ENCODE results near the gene NPIPB6.
"Not testable (repeated sequence)": the region's sequence is repeated elsewhere in the genome, so short reads cannot be mapped to it uniquely, and the experiment has no call there.

The NPIPB6 gene

DNA sequence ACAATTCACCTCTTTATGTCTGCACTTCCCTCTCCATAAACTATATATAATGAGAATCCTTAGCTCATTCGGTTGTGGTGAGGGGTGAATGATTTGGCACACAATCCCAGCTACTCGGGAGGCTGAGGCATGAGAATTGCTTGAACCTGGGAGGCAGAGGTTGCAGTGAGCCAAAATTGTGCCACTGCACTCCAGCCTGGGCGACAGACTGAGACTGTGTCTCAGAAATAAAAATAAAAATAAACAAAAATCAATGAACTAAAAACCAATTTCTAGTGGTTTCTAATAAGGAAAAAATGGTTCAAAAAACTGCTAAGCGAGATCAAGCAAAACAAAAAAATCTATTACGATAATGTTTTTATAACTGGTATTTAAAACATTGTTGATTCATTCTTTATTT is at the start of gene NPIPB6:
NPIPB6 (minus strand) TSS at position 101 of the 400 bp plus-strand sequence. CDS start 686 bp downstream, outside the sequence.
- not testable (repeated sequence) for DNase-seq (ENCODE audit: low spot score)

DNA sequence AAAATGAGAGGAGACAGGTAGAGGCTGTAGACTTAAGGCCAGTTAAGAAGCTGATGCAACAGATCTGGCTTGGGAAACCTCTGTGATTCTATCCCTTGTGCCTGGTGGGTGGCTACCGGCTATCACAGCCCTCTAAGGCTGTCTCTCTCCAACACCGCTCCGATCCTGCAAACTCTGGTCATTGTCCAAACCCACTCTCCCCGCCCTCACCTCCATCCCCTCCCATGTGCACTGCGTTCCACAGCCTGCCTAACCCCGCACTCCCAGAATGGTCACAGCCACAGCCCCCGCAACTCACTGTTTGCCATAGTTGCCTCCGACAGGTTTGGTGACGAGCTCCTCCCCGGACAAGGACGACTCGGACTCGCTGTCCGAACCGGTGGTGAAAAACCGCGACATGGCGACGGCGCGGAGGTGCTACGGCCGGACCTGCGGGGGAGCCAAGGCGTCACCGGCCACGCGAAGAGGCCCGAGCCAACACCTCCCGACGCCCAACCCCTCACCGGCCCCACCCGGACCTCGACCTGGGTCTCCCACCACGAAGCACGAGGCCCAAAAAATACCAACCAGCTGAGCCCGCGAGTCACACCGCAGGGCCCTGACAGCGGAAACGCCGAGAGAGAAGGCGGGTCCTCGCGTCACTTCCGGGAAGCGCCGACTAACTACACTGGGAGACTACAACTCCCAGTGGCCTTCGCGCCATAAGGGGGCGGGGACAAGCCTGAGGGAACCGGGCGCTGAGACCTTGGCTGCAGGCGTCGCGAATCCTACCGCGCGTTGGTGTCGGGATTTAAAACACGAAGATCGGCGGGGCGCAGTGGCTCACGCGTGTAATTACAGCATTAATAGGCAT is 40.1 kb upstream of the NPIPB6 start, which contains the start of gene EIF3CL:
EIF3CL (minus strand) TSS at position 622 of the 853 bp plus-strand sequence; CDS start at position 399, 223 bp downstream.
- not testable (repeated sequence) for DNase-seq (ENCODE audit: low spot score)

DNA sequence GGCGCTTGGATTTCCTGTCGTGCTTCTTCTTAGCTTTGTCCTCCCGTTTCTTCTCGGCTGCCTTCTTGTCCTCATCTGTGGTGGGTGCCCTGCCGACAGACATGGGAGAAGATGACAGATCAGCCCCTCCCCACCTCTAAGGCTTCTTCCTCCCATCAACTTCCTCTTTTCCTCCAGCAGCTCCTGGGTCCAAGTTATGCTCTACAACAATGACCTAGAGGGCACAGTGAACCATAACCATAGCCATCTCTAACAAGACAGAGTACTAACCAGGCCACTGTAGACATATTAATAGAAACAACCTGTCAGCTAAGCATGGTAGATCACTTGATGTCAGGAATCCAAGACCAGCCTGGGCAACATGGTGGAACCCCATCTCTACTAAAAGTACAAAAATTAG is 28.7 kb upstream of the NPIPB6 start:
- DNase-seq (ENCODE audit: low spot score): not testable (repeated sequence)

DNA sequence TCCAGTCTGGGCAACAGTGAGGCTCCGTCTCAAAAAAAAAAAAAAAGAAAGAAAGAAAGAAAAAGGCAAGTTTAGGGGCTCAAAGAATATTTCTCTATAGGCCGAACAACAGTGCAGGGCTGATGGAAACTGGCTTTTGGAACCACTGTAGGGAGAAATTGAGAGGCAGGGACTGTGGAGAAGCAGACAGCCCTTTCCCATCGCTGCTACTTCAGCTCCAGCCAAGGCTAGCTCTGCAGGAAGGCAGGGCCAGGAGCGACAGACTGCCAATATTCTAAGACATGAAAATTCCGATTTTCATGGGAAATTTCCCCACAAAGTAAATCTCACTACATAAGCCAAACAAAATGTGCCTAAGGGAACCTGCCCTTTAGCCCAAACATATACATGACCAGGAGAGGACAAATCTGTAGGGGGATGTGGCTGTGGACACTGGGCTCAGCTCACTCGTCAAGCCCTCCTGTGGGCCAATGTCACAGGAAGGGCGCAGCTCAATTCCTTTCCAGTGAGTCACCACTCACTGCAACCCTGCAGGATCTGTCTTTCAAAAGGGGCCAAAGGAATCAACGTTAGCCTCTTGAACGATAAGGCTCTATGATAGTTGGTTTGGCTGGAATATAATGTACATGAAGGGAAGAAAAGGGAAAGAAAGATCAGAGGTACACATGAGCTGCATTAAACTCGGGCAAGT is 19.0 kb upstream of the NPIPB6 start:
- not testable (repeated sequence) for DNase-seq (ENCODE audit: low spot score)

DNA sequence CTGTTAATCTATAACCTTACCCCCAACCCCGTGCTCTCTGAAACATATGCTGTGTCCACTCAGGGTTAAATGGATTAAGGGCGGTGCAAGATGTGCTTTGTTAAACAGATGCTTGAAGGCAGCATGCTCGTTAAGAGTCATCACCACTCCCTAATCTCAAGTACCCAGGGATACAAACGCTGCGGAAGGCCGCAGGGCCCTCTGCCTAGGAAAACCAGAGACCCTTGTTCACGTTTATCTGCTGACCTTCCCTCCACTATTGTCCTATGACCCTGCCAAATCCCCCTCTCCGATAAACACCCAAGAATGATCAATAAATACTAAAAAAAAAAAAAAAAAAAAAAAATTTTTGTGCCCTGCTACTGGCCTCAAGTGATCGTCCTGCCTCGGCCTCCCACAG is 14.5 kb upstream of the NPIPB6 start:
- not testable (repeated sequence) for DNase-seq (ENCODE audit: low spot score)

DNA sequence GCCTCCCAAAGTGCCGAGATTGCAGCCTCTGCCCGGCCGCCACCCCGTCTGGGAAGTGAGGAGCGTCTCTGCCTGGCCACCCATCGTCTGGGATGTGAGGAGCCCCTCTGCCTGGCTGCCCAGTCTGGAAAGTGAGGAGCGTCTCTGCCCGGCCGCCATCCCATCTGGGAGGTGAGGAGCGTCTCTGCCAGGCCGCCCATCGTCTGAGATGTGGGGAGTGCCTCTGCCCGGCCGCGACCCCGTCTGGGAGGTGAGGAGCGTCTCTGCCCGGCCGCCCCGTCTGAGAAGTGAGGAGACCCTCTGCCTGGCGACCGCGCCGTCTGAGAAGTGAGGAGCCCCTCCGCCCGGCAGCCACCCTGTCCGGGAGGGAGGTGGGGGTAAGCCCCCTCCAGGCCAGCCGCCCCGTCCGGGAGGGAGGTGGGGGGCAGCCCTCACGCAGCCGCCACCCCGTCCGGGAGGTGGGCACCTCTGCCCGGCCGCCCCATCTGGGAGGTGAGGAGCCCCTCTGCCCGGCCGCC is 13.9 kb upstream of the NPIPB6 start:
- not testable (repeated sequence) for DNase-seq (ENCODE audit: low spot score)

DNA sequence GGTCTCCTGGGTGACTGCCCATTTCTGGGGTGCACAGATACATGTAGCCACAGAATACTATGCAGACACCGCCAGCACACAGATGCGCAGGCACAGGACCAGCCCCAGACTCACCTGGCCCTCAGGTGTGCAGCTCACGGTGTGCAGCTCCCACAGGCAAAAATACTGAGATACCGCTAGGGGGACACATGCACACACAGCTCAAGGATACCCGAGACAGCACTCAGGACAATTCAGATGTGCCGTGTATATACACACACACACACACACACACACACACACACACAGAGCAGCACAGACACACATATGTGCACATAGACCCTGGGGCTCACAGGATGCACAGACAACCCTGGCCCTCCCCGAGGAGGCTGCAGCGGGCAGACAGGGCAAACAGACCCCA is 11.8 kb upstream of the NPIPB6 start:
- not testable (repeated sequence) for DNase-seq (ENCODE audit: low spot score)

DNA sequence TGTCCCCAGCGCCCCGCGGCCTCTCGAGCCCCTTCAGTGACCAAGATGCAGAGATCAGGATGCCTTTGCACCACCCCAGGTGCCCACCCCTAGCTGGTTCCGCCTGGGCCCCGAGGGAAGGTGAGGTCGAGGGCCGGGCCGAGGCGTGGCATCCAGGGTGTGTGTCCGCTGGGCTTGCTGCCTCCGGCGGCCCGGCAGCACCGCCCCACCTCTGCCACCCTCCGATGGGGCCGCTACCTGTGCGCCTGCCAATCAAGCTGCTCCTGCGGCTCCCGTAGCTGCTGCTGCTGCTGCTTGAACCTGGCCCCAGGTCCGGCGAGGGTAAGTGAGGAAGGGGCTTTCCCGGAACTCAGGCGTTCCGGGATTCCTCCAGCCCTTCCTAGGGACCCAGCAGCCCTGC is 11.0 kb upstream of the NPIPB6 start:
- not testable (repeated sequence) for DNase-seq (ENCODE audit: low spot score)

DNA sequence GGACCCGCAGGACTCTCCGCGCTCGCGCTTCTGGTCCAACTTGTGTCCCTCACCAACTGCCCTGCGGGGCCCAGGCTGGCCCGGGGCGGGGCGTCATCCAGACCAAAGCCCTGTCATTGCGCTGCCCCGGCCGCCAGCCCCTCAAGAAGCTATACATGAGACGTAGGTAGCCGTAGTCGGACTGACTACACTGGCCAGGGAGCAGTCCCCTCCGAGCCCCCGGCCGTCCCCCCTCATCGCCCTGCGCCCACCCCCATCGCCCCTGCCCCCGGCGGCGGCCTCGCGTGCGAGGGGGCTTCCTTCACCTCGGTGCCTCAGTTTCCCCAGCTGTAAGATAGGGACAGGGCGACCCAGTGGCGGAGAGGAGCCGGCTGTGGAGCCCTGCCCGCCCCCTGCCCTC is 4.6 kb upstream of the NPIPB6 start:
- DNase-seq (ENCODE audit: low spot score): not testable (repeated sequence)

DNA sequence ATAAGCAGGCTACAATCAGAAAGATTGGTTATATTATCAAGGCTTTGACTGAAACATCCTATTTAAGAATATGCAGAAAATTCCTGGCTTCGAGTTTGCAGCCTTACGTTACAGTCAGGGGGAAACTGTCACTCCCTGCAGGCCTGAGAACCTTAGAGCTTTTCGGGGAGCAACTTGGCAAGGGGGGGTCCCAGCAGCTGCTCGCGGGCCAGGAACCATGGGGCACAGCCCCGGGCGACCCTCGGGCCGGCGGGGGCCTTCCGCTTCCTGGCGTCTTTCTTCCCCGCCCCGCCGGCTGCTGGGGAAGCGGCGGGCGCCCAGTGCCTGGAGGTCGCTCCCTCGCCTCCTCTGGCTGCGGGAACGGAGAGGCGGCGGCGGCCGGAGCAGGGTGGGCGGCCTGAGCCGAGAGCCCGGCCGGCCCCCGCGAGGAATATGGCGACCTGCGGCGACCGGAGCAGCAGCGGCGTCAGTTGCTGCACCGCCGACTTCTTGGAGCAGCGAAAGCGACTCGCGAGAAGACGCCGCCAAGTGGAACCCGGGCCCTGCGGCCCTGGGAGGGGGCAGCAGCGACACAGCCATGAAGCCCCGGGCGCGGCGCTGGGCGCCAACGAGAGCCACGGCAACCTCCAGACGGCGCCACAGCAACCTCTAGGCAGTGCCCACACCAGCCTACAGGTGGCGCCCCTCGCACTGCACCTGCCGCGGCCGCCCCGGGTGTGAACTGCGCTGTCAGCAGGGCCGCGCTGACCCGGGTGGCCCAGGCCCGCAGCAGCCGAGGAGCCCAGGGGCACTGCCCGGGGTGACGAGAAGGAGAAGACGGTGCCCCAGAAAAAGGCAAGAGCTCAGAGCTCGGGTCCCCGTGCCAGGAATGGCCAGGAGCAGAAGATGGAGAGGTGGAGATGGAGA is 1.2 kb upstream of the NPIPB6 start:
- DNase-seq (ENCODE audit: low spot score): not testable (repeated sequence)

DNA sequence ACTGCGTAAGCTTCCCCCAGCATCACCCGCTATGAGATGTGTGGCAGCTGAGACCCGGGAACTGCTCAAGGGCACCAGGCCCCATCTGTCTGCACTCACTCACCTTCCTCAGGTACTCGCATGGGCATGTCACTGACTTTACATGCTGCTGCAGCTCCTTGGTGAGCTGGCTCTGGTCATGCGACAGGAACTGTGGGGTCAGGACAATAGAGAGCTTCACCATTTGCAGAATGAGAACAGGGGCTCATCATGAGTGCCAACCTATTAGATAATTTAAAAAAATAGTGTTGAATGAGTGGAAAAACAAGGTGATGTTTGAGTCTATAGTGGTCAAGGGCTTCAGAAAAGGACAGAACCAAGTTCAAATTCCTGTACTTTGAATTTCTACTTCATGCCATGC is 708 bp downstream of the NPIPB6 start:
- DNase-seq (ENCODE audit: low spot score): not testable (repeated sequence)

DNA sequence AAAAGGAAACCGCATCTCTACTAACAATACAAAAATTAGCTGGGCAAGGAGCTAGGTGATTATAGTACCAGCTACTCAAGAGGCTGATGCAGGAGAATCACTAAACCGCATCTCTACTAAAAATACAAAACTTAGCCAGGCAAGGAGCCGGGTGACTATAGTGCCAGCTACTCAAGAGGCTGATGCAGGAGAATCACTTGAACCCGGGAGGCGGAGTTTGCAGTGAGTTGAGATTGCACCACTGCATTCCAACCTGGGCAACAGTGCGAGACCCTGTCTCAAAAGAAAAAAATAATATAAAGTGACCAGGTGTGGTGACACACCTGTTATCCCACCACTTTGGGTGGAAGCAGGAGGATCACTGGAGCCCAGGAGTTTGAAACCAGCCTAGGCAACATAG is 25.1 kb downstream of the NPIPB6 start:
- not testable (repeated sequence) for DNase-seq (ENCODE audit: low spot score)

DNA sequence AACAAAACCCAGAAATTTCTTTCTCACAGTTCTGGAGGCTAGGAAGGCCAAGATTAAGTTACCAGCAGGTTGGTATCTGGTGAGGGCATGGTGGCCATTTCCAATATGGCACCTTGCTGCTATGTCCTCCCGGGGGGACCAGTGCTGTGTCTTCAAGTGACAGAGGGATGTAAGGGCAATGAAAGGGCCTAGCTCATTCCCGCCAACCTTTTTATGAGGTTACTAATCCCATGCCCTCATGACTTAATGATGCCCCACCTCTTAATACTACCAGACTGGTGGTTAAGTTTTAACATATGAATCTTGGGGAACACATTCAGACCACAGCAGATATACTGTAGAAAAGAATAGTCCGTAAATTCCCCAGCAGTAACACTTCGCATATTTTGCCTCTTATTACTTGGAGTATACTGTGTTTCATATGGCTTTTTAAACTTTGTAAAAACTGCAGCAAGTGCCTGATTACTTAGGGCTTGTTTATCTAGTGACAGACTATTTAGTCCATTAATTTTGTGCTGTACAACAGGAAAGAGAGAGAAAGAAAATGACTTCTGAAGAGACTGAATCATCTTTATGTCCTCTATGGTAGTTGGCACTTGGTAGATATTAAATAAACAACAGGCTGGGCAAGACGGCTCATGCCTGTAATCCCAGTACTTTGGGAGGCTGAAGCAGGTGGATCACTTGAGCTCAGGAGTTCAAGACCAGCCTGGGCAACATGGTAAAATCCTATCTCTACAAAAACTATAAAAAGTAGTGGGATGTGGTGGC is 26.2 kb downstream of the NPIPB6 start:
- DNase-seq (ENCODE audit: low spot score): not testable (repeated sequence)

DNA sequence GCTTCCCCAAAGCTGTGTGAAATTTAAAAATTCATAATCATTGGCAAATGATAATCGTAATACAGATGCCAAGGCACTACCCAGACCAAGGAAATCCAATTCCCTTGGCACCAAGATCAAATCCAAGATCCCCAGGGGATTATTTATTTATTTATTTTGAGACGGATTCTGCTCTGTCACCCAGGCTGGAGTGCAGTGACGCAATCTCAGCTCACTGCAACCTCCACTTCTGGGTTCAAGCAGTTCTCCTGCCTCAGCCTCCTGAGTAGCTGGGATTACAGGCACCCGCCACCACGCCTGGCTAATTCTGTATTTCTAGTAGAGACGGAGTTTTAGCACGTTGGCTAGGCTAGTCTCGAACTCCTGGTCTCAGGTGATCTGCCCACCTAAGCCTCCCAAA is 27.6 kb downstream of the NPIPB6 start:
- not testable (repeated sequence) for DNase-seq (ENCODE audit: low spot score)

DNA sequence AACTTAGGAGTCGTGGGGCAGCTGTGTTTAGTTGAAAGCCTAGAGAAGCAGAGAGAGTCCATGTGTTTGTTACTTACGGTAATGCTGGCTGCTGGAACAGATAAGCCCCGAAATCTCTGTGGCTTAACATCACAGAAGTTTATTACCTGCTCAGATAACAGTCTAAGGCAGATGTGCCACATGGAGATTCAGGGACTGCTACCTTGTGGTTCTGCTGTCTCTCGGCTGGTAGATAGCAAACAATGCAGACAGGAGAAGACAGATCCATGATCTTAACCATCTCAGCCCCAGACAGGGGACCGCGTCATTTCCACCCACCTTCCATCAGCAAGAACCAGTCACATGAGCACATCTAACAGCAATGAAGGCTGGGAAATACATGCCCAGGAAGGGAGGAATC is 30.7 kb downstream of the NPIPB6 start:
- not testable (repeated sequence) for DNase-seq (ENCODE audit: low spot score)

DNA sequence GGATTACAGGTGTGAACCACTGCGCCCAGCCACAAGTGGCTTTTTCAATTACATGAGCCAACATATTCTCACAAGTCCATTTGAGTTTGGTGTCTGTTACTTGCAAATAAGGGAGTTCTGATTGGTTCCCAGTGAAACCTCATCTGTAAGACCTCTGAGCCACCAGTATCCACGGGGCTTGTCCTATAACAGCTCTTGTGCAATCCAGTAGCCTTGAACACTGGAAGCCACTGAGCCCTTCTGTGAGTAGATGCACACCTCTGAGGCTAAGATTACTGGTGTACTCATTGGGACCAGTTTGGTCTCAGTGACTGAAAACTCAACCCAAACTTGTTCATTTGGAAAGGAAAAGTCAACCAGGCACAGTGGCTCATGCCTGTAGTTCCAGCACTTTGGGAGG is 32.3 kb downstream of the NPIPB6 start:
- DNase-seq (ENCODE audit: low spot score): not testable (repeated sequence)

DNA sequence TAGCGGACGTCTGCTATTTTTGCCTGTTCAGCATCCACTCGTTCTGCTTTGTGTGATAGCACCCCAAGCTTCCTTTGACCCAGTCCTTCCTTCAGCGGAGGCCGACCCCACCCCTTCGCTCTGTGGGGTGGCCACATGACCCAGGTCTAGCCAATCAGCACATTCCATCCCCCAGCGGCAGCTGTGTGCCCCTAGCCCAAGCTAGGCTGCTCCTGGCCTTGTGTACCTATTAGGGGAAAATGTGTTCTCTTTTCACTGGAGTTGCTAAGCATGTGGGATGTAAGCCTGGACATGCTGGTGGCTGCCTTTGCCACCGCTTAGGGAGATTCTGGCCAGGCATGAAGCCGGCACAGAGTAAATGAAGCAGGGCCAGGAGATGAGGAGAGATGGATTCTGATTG is 33.1 kb downstream of the NPIPB6 start:
- DNase-seq (ENCODE audit: low spot score): peak; percentile 25

DNA sequence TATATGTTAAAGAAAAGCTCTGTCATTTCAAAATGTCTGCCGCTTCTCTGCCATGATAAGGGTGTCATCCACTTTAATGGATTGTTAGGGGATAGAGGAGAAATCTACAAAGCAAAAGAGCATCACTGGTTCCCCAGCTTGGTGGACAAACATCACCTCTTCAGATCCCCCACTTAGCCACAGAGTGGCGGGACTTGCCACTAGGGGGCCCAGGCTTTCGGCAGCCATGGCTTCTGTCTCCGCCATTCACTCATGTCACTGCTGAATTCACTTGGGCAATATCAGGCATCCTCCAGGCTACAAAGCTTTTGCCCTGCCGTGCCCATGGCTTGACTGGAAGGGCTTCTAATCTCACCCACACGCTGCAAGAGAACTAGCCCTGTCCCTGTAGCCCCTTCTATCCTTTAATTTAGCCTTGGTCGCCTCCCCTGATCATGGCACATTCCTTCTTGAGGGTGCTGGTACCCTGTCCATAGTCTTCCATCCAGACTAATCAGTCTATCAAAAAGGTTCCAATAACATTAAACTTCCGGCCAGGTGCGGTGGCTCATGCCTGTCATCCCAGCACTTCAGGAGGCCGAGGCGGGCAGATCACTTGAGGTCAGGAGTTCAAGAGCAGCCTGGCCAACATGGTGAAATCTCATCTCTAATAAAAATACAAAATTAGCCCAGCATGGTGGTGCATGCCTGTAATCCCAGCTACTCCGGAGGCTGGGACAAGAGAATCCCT is 36.3 kb downstream of the NPIPB6 start:
- DNase-seq (ENCODE audit: low spot score): peak; percentile 69

DNA sequence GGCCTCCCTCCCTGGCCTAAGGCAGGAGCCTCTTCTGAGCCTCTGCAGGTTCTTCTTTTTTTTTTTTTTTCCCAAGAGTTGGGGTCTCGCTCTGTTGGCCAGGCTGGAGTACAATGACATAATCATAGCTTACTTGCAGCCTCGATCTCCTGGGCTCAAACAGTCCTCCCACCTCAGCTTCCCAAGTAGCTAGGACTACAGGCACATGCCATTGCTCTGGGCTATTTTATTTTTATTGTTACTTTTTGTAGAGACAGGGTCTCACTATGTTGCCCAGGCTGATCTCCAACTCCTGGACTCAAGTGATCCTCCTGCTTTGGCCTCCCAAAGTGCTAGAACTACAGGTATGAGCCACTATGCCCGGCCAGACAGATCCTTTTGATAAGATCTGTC is 38.4 kb downstream of the NPIPB6 start:
- DNase-seq (ENCODE audit: low spot score): no peak

DNA sequence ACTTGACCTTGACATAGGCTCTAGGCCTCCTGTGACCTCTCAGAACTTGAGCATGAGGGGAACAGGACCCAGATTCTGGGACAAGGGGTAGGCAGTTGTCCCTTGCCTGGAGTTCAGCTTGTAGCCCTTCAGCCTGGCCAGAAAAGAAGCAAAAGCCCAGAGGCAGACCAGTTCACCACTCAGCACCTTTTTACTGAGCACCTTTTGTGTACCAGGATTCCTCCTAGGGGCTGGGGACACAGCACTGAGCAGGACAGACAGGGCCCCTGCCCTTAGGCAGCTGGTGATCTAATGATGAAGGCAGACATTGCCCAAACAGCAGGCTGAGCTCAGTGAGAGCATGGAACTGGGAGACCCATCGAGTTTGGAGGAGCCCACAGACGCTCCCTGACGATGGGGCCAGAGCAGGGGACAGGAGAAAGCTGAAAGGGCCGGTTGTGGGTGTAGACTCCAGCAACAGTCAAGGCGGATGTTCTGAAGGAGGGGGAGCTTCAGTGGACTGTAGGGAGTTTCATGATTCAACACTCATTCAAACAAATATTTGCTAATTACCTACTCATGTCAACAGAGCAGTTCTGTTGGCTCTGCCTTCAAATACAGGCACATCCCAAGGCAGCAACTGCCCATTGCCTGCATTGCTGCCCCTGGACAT is 38.9 kb downstream of the NPIPB6 start:
- no peak for DNase-seq (ENCODE audit: low spot score)
